Measurements from ENCODE around the gene ADD2.

Gene ADD2

DNA sequence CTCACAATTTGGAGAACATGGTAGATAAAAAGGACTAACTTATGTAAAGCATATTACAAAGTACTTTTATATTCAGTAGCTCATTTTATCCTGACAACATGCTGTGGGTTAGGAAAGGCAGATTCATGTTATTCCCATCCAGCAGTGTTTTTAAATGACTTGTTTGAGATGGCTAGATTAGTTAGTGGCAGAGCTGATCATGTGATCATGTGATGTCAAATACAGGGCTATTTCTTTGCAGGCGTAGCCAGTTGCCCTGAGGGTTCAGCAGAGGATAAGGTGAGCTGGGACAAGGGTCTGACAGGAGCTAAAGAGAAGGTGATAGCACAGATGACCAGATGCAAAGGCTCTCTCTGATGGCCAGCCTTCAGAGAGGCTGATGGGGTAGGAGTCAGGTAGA, 97.8 kb downstream of the ADD2 start:
- no peak for DNase-seq

DNA sequence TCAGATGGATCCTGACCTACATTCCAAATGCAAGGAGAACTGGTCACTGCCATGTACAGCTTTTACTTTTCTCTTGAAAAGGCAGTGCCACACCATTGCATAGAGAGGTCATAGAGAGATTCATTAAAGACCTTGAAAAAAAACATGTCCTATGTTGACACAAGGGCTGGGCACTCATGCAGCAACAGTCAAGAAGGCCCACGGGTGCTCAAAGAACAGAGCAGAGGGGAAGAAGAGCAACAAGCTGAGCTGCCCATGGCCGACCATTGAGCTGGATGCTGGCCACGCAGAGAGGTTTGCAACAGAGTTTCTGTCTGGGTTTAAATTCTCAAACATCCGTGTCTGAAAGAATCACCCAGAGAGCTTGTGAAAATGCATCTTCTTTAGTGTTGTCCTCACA, 99.1 kb downstream of the ADD2 start:
- no peak for DNase-seq

DNA sequence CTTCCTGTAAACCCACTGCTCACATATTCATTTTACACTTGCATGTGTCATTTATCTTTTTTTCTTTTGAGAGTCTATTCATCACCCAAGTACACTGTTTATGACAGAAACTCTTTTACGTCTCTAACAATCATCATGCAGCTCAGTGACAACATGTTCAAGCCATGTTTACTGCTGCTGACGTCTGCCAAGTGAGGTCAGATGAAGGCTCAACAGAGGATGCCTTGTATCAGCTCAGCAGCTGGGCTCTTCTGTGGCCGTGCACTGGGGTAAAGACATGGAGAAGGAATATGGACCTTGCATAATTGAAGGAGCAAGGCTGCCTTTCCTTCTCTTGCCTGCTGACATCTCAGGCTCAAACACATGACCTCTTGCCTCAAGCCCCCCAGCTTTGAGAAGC, 99.6 kb downstream of the ADD2 start:
- DNase-seq, result no peak

DNA sequence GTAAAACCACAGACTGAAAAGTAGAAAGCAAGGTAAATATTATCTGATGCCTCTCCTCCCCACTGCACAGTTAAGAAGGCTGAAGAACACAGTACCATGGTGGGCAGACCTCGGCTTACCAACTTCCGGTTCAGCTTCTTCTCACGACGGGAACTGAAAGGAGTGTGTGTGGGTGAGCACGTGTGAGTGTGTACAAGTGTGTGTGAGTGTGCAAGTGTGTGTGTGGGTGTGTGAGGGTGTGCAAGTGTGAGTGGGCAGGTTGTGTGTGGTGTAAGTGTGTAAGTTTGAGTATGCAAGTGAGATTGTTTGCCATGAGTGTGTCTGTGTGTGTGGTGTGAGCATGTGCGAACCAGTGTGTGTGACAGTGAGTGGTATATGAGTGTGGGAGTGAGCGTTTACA, 103.5 kb downstream of the ADD2 start:
- DNase-seq, result no peak

DNA sequence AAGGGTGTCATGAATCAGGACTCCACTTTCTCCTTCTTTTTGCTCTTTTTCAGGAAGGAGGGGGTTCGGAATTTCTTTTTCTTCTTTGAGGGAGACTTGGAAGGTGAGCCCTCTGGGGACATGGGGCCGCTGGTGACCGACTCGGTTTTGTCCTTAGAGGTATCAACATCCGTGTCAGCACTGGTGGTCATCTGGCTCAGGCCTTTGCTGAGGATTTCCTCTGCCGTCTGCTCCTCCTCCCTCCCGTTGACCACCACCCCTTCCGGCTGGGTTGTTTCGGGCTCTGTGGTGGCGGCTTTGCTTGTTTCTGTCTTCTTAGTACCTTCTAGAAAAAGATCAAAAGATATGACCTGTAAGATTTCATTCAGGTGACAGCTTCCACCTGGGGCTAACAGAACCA, 104.6 kb downstream of the ADD2 start:
- no peak for DNase-seq

DNA sequence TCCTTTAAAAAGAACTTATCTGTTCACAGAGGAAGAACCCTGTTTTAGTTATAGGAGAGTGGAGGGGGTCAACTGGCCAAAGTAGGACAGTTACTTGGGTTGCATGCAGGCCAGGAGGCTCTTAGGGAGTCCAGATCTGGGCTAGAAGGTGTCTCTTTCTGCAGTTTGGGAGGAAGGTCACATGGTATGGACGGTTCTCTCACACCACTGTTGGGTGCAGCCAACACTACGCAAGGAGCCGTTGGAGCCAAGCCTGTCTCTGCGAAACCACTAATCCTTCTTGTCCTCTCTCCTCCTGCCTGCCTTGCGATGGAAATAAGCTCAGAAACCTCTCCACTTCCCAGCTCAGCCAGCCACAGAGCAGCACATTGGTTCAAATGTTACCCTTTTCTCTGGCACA, 108.4 kb downstream of the ADD2 start:
- DNase-seq, result no peak

DNA sequence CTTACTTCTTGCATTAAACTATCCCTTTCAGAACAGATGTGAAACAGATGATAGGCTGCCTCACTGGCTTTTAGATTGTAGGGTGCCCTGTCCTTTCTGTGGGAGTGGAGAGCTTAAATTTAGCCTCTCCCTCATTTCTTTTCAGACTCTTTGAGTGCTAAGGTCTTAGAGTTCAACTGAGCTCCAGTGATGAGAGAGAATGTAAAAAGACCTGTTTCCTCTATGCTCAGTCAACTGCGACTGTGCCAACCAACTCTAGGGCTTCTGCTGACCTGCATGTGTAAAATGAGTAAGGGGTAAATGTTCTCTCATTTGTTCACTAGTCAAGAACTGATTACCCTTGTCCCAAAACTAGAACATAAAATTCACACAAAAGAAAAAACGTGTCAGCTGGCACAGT, 109.5 kb downstream of the ADD2 start:
- no peak for DNase-seq

DNA sequence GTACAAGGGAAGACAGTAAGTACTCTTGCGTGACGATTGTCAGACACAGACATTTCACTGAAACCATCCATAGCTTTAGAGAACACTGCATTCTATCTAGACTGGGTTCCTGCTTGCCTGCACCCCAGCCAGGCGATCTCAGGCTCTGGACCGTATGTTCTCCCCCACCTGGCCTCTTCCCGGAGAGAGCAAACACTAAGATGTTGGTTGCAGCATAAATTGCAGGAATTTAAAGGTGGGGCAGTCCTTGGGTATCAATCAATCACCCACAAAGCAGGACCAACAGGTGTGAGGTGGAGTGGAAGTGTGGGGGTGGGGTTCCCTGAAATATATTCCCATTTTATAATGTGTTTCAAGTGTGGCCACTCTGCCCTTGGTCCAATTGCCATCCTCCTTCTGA, 110.8 kb downstream of the ADD2 start:
- no peak for DNase-seq

DNA sequence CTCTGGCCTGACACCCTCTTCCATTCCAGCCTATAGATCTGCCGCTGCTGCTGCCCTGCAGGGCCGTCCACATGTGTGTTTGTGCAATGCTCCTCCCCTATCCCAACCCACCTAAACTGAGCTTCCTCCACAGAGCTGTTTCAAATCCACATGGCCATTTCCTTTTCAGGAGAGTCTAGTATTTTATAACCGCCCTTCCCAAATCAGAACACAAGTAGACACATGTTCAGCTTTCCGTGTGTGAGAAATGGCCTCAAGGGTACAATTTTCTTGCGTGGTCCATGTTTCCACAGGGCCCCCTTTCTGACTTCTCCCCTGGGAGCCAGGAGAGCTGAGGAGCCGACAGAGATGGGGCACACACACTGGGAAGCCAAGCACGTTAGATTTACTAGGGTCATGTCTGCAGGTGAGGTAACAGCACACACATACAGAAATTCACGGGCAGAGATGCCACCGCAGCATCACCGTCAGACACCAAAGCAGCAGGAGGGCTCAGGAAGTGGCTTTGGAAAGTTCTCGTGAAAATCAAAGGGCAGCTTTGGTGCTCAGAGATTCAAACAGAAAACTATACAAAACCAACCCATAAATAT, 111.5 kb downstream of the ADD2 start:
- no peak for DNase-seq

DNA sequence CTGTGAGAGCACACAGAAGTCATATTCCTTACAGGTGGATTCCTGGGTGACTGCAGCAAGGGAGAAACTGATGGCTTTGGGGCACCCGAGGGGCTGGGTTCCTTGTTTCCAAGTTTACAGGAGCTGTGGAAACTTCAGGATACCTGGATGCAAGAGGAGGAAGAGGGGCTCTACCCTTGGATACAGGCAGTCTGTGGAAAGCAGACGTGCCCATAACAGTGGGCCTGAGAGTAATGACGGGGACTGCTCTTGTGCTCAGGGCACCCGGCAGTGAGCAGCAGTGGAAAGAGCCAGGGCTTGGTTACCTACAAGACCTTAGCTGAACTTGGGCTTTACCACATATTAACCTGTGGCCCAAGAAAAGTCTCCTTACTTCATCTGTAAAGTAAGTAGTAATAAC, 112.2 kb downstream of the ADD2 start:
- no peak for DNase-seq

DNA sequence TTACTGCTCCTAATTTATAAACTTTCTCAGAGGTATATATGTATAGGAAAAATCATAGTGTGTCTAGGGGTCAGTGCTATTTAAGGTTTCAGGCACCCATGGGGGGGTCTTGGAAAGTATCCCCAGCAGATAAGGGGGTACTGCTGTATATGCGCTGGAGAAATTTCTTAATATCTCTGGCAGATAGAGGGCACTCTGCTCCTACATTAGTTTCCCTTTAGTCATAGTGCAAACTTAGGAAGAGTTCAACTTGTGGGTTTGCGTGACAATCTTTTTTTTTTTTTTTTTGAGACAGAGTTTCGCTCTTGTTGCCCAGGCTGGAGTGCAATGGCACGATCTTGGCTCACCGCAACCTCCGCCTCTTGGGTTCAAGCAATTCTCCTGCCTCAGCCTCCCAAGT, 112.8 kb downstream of the ADD2 start:
- DNase-seq, result peak; percentile 29

DNA sequence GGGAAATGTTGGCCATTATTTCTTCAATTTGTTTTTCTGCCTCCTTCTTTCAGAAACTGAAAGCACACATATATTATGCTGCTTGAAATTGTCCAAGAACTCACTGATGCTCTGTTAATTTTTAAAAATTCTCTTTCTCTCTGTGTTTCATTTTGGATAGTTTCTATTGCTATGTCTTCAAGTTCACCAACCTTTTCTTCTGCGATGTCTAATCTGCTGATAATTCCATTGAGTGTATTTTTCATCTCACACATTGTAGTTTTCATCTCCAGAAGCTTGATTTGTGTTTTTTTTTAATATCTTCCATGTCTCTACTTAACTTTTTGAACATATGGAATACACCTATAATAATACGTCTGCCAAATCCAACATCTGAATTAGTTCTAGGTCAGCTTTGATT, 116.3 kb downstream of the ADD2 start:
- DNase-seq, result no peak

DNA sequence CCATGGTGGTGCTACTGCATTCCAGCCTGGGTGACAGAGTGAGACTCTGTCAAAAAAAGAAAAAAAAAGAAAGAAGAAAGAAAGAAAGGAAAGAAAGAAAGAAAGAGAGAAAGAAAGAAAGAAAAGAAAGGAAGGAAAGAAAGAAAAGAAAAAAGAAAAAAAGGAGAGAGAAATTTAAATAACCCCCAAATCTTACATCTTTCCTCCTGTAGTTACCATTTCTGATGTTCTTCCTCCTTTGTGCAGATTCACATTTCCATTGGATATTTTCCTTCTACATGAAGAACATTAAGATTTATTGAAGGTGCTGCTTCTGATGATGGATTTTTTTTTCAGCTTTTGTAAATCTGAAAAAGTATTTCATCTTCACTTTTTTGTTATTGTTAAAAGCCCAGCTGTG, 117.0 kb downstream of the ADD2 start:
- DNase-seq, result no peak

DNA sequence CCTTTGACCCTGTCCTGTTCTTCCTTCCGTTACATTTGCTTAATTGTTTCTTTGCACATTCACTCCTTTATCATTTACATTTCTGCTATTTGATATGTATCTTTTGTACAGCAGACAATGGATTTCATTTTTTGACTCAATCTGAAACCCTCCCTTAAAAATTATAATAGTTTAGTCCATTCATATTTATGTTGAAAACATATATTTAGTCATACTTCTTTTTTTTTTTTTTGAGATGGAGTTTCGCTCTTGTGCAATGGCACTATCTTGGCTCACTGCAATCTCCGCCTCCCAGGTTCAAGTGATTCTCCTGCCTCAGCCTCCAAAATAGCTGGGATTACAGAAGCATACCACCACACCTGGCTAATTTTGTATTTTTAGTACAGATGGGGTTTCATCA, 119.0 kb downstream of the ADD2 start:
- DNase-seq, result no peak

DNA sequence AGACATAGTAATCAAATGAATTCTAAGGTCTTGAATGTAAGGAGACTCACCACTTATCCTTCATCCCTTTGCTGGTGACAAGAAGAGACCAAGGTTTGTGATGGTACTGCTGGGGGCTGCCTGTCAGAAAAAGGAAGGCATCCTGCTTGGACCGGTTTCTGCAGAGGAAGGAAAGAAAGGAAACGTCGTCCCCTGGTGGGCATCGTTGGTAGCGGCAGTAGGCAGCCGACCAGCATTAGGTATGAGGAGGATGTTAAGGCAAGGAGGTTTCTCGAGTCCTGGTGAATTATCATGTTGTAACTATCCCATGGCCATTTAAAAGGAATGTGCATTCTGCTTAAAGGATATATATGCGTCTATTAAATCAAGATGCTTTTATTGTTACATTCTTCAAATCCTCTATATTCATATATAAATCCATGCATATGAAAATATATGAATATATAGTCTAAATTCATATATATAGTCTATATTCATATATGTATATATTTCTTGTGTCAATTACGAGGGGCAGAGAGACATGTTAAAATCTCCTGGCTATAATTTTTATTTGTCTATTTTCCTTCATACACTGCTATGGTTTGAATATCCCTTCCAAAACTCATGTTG, 120.0 kb downstream of the ADD2 start:
- DNase-seq, result peak; percentile 40

DNA sequence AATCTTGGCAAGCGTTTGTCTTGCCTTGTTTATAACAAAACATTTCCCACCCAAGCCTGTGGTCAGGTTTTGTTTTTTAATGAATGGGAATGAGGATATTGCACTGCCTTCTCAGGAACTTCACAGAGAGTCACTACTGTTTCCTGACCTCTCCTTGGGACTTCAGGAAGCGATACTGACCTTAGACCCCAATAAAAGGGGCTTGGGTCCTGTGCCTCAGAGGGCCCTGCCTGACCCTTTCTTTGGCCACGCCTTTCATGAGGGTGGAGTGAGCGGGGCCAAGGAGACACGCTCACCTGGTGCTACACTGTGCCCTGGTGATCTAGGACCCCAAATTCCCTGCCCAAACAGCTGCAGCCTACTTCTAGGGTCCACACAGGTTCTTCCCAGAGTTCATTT, 121.6 kb downstream of the ADD2 start:
- no peak for DNase-seq

DNA sequence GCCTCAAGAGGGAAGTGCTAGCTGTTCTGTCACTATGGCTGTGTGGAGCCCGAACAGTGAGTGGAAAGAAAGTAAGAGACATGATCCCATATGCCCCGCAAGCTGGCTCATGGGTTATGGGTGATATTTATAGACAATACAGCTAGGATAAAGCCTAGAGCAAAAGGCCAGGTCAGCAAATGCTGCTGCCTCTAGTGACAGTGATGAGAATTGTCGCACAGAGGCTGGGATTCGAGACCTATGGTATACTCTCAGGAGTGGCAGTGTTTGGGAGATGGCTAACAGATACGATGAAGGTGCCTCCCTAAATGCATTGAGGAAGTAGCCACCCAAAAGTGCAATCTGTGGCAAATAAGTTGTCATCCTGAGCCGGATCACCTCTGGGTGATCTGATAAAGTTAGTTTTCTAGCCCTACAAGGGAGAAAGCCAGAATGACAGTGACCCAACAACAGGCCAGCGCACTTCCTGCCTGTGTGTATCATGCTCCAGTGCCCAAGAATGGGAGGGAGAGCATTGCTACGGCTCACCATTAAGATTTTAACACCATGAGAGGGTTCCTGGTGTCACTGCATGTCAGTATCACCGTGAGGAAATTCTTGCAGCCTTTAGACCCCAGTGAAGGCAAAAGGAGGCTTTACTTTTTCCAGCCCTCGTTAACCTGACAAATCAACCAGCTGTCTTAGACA, 122.1 kb downstream of the ADD2 start:
- no peak for DNase-seq

DNA sequence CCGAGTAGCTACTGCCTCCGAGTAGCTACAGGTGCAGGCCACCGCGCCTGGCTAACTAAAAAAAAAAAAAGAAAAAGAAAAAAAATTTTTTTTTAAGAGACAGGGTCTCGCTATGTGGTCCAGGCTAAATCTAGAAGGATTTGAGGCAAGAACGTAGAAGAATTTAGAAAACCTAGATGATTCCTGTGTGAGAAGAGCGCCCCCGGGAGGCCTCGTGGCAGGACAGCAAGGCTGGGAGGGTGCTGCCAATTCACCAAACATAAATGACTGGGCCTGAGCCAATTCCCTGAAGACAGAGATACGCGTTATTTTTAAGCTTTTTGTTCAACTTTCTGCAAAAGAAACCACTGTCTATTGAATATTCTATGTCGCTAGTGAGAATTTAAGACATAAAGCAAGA, 124.3 kb downstream of the ADD2 start:
- DNase-seq, result no peak

DNA sequence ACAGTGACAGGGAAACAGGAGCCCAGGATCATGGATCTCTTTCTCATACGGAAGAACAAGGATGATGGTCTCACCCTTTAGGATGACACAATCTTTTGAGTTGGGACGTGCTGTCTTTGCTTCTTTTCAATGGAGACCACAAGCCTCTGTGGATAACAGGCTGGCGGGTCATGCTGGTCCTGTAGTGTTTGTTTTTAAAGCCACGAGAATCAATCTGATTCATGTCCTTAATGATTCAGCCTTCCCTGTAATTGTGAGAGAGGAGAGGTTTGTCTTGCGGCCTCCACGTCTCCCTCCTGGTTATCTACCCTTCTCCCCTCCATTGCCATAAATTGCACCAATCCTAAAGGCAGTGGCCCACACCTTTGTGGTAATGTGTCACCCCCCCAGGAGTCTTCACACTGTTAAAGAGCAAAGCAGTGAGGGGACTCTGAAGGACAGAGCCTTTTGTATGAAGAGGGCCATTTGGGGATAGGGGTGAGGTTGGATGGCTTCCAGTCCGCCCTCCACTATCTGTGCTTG, 126.7 kb downstream of the ADD2 start:
- no peak for DNase-seq

DNA sequence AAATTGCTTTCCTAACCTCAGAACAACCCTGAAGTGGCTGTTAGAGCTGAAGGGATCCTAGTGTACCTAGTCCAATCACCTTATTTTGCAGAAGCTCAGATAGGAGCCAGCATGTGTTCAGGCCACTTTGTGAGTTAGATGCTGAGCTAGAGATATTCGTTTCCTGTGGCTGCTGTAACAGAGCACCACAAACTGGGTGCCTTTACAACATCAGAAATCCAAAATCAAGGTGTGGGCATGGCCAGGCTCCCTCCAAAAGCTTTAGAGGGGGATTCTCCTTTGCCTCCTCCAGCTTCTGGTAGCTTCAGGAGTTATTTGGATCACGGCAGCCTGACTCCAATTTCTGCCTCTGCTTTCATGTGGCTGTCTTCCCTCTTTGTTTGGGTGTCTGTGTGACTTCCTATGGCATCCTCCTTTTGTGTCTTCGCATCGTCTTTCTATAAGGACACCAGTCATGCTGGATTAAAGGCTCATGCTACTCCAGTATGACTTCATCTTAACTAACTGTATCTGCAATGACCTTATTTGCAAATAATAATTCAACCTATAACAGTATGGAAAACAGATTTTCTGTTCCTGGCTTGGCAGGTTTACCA, 128.1 kb downstream of the ADD2 start:
- no peak for DNase-seq

DNA sequence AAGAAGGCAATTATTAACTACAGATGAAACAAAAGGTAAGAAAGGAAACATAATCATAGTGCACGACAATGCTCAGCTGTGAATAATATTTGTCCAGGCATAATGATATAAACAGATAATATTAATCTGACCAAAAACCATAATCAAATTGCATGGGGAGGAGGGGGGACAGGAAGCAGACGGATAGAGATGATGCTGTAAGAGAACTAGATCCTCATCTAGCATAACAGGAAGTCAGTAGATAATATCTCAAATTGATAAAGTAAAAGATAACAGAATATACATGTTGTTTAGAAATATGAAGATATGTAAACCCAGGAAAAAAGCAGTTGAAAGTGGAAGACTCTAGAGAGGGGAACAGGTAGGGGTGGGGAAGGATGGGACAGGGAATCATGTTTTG, 129.4 kb downstream of the ADD2 start:
- no peak for DNase-seq

DNA sequence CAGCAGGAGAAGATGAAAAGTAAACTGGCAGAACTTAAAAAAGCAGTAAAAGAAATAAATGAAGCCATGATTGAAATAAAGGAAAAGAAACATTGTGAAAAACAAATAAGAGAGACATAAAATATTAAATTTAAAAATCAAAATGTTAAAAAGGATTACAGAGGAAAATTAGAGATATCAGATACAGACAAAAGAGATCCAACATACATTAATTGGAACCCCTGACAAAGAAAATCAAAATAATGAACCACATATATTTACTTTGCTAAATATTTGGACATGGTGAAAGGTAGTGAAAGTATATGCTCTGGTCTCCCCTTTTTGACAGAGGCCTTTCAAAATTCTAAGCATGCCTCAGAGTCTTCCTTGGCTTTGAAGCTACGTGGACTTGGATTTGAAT, 134.5 kb downstream of the ADD2 start:
- DNase-seq, result no peak

DNA sequence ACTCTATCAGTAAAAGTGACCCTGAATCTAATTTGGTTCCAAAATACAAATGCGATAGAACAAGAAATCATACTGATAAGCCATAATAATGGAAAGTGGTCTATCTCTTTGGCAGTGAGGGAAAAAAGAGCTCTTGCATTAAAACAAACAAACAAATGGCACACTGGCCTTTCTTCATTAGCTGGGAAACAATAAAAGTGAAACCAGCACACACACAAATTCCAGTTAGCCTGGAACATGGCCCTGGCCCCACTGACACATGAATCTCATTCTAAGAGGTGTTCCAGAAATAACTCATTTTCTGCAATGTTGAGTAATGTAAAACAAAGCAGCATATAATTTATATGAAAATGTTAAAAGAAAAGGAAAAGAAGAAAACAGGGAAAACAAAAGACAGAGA, 135.0 kb downstream of the ADD2 start:
- DNase-seq, result no peak

DNA sequence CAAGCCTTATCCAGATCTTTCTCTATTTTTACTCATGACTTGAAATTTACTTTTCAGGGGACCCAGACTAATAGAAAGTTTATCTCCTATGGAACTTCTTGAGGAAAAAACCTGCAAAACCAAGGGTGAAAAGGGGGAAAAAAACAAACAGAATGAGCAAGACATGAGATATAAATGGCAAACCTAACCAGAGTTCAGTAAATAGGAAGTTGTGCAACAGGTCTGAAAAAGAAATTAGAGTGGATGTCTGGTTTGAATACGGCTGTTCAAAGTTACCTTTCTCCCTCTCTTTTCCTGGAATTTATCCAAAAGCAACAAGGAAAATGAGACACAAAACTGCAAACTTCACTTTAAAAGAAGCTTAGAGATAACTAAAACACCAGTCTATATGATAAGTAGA, 135.6 kb downstream of the ADD2 start:
- no peak for DNase-seq

Measured in NCI-H2171 (cell line).